Gastrocnemius medialis (tissue), 4 donors: Measurements from ENCODE around the gene KCNT1. TPM values are rescaled to one million over a fixed set of nuclear protein-coding genes. Genes with fewer than 3 reads are reported as not detected.
A peak's percentile ranks its signal among the peaks of the same experiment; 100 is the strongest.

Experiments used
- ATAC-seq, 2 donors: fragments of 150-250 bp; one replicate each; pipeline ENCODE4 v1.9.1; 2016
- DNase-seq, 2 donors: peaks; one replicate each; pipeline ENCODE4 v3.0.0-alpha.2; 2019
- H3K27ac ChIP-seq, 4 donors: fragments of 200-600 bp; sonication (generic); 1 replicate in 1 of 4; 2 replicates in 3 of 4; pipeline ENCODE4 v1.5.1; 2016 to 2018; ENCODE audit warnings: mild to moderate bottlenecking in 2 of 4, moderate library complexity in 1 of 4
- H3K27me3 ChIP-seq, 3 donors: fragments of 200-600 bp; sonication (generic) in 2 of 3; 1 replicate in 1 of 3; 2 replicates in 2 of 3; pipeline versions ENCODE4 v1.5.1 to v1.6.0; 2016 to 2019; ENCODE audit warnings: mild to moderate bottlenecking in 1 of 3, moderate library complexity in 1 of 3
- H3K36me3 ChIP-seq, 2 donors: fragments of 200-600 bp; sonication (generic) in 1 of 2; one replicate each; pipeline ENCODE4 v1.5.1; 2017 to 2018
- H3K4me1 ChIP-seq, 2 donors: fragments of 200-600 bp; sonication (generic) in 1 of 2; one replicate each; pipeline ENCODE4 v1.5.1; 2016 to 2017; ENCODE audit warnings: mild to moderate bottlenecking in 2 of 2
- H3K4me3 ChIP-seq, 4 donors: fragments of 200-600 bp; sonication (generic) in 3 of 4; 1 replicate in 1 of 4; 2 replicates in 3 of 4; pipeline ENCODE4 v1.5.1; 2016 to 2019; ENCODE audit warnings: mild to moderate bottlenecking in 2 of 4
- H3K9me3 ChIP-seq, 3 donors: fragments of 200-600 bp; sonication (generic) in 2 of 3; 1 replicate in 1 of 3; 2 replicates in 2 of 3; pipeline ENCODE4 v1.5.1; 2016 to 2019
- POLR2A ChIP-seq, 2 donors: fragments of 450-650 bp; IDR thresholded peaks; one replicate each; pipeline ENCODE4 v1.6.1; 2017; ENCODE audit warnings: antibody characterized with exemption in 2 of 2, mild to moderate bottlenecking in 2 of 2, moderate library complexity in 2 of 2
- in situ Hi-C, 4 donors: fragments of 200-750 bp; cut with MboI; loops; one replicate each; pipeline versions ENCODE4 v1.15.0 to v1.8.0; 2017; ENCODE audit warnings: low sequenced_read_pairs in 4 of 4
- intact Hi-C: fragments of 100-400 bp; cut with DNase I; formaldehyde crosslinking; loops from one replicate; pipeline ENCODE4 v1.15.1; 2023; ENCODE audit warnings: low total_unique reads
- total RNA-seq, 4 donors: library from RNA; depleted of rRNA; stranded (reverse); fragments of >200 nt; gene quantifications; one replicate each; pipeline versions ENCODE4 v1.1.0 to v1.2.3, GENCODE V29; 2016
- TF ChIP-seq, protein P1 (sequence below), 5 experiments: fragments of 450-650 bp in 3 of 5; fragments of 200-600 bp in 2 of 5; sonication (generic) in 2 of 5; IDR thresholded peaks in 4 of 5; conservative IDR thresholded peaks in 1 of 5; 1 replicate in 4 of 5; 2 replicates in 1 of 5; pipeline ENCODE4 v1.5.1; 2016 to 2019; ENCODE audit warnings: antibody characterized with exemption in 5 of 5, mild to moderate bottlenecking in 3 of 5, moderate library complexity in 3 of 5

The KCNT1 gene
- total RNA-seq, 4 donors from 2014 or later: 2.3 to 8.7 (median 5.3) TPM

DNA sequence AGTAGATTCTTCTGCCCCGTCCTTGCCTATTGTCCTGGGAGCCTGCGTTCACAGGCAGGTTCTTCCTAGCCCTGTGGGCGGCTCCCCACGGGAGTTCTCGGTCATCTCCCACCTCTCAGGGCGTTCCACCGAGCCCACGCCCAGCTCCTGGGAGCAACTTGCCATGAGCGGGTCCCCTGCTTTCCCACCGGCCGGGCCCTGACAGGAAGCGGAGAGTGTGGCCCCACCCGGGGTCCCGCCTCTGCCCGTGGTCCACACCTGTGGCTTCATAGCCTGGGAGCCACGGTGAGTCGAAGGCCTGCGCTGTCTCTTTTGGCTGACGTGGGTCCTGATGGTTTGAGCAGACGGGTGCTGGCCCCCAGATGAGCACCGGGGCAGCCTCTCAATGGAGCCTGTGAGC lies 43.2 kb downstream of the KCNT1 start:
- DNase-seq (no peak), ATAC-seq (no peak)
- in situ Hi-C loops: no loop called here
- H3K27me3 ChIP-seq: no peaks in the 10 kb centered on the region
- intact Hi-C loops: no loop called here
- peak overlapping the region in 3 of 4 donors; percentile 32 to 41 (median 40) for H3K4me3 ChIP-seq
- no peaks in the 10 kb centered on the region for H3K9me3 ChIP-seq
- H3K27ac ChIP-seq: peak overlapping the region; percentile 74 to 92 (median 86)
- H3K4me1 ChIP-seq: peaks cover 36 to 42% of the 10 kb centered on the region in 2 donors
- TF ChIP-seq, protein P1, sequence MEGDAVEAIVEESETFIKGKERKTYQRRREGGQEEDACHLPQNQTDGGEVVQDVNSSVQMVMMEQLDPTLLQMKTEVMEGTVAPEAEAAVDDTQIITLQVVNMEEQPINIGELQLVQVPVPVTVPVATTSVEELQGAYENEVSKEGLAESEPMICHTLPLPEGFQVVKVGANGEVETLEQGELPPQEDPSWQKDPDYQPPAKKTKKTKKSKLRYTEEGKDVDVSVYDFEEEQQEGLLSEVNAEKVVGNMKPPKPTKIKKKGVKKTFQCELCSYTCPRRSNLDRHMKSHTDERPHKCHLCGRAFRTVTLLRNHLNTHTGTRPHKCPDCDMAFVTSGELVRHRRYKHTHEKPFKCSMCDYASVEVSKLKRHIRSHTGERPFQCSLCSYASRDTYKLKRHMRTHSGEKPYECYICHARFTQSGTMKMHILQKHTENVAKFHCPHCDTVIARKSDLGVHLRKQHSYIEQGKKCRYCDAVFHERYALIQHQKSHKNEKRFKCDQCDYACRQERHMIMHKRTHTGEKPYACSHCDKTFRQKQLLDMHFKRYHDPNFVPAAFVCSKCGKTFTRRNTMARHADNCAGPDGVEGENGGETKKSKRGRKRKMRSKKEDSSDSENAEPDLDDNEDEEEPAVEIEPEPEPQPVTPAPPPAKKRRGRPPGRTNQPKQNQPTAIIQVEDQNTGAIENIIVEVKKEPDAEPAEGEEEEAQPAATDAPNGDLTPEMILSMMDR (IDR thresholded peaks at IDR 0.05 in 4 of 5, conservative IDR thresholded peaks at IDR 0.05 in 1 of 5): no peak
- TF ChIP-seq POLR2A (IDR thresholded peaks at IDR 0.05): no peak
- H3K36me3 ChIP-seq: no peaks in the 10 kb centered on the region

DNA sequence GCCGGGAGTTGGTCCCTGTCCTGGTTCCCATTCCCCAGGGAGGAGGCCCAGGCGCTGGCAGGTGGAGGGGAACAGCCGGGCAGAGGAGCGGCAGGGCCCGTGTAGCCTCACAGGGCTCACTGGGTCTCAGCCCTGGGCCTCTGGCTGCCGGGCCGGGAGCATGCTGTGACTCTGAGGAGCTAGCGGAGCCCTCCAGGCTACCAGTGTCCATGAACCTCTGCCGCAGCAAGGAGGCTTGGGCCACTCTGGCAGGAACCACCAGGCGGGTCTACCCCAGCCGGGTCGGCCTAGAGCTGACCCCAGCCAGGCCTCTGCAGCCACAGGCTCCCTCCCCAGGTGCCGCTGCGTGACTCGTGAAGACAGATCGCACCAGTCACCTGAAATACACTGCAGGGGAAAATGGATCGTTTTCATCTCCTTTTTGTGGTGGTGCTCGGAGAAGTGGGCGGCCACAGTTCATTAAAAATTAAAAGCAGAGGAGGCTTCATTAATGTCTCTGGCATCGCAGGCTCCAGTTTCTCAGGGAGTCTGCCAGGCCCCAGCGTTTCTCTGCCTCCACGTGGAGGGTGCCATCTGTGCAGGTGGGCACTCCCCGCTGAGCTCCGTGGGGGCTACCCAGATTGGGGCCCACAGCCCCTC lies 43.8 kb downstream of the KCNT1 start:
- ATAC-seq (no peak), DNase-seq (no peak)
- Histone ChIP-seq H3K4me1 (peaks cover 36 to 42% of the 10 kb centered on the region in 2 donors), H3K4me3 (no peak overlapping the region), H3K27ac (peak overlapping the region; percentile 74 to 92 (median 86)), H3K9me3 (no peaks in the 10 kb centered on the region), H3K27me3 (no peaks in the 10 kb centered on the region), H3K36me3 (no peaks in the 10 kb centered on the region)
- no peak for TF ChIP-seq POLR2A (IDR thresholded peaks at IDR 0.05)
- TF ChIP-seq, protein P1 (IDR thresholded peaks at IDR 0.05 in 4 of 5, conservative IDR thresholded peaks at IDR 0.05 in 1 of 5): no peak
- intact Hi-C loops: no loop called here
- in situ Hi-C loops: no loop called here

DNA sequence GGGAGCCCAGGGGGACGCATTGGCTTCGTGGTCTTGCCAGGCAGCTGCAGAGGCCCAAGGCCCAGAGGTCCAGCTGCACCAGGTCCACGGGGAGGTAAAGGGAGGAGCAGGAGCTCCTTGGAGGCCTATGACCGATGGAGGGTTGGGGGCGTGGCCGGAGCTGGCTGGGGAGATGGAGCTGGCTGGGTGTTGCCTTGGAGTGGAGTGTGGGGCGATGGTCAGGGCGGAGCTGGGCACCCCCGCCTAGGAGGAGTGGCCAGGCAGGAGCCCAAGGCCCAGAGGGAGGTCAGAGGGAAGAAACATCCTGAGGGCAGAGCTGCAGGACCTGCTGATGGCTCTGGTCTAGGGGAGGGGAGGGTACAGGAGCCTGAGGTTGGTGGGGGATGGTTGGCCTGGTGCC lies 44.6 kb downstream of the KCNT1 start:
- in situ Hi-C loops: no loop called here
- intact Hi-C loops: no loop called here
- Histone ChIP-seq H3K9me3 (no peaks in the 10 kb centered on the region), H3K27ac (no peak overlapping the region), H3K27me3 (no peaks in the 10 kb centered on the region), H3K4me1 (peaks cover 36 to 37% of the 10 kb centered on the region in 2 donors), H3K4me3 (no peak overlapping the region), H3K36me3 (no peaks in the 10 kb centered on the region)
- DNase-seq (no peak), ATAC-seq (no peak)
- TF ChIP-seq, protein P1 (IDR thresholded peaks at IDR 0.05 in 4 of 5, conservative IDR thresholded peaks at IDR 0.05 in 1 of 5): no peak
- no peak for TF ChIP-seq POLR2A (IDR thresholded peaks at IDR 0.05)

DNA sequence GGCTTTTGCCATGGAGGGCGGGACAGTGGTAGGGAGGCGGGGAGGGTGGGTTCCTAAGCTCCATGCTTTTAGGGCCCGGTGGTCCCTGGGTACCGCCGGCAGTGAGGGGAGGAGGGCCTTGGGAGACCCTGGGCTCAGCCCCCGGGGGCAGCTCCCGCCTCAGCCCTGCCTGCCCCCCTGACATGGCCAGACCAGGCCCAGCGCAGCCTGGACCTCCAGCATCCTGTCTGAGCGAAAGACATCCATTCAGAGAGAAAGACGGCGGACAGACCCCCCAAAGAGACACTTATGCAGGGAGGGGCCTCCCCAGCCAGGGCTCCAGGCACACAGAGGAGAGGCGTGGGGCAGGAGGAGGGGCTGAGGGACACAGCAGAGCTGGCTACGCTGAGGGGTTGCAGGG lies 45.3 kb downstream of the KCNT1 start:
- Histone ChIP-seq H3K27me3 (no peaks in the 10 kb centered on the region), H3K36me3 (no peaks in the 10 kb centered on the region), H3K9me3 (no peaks in the 10 kb centered on the region), H3K4me3 (no peak overlapping the region), H3K27ac (no peak overlapping the region), H3K4me1 (peaks cover 36 to 37% of the 10 kb centered on the region in 2 donors)
- DNase-seq: no peak
- ATAC-seq: no peak
- no peak for TF ChIP-seq POLR2A (IDR thresholded peaks at IDR 0.05)
- TF ChIP-seq, protein P1 (IDR thresholded peaks at IDR 0.05 in 4 of 5, conservative IDR thresholded peaks at IDR 0.05 in 1 of 5): no peak
- intact Hi-C loops: no loop called here
- in situ Hi-C loops: no loop called here

DNA sequence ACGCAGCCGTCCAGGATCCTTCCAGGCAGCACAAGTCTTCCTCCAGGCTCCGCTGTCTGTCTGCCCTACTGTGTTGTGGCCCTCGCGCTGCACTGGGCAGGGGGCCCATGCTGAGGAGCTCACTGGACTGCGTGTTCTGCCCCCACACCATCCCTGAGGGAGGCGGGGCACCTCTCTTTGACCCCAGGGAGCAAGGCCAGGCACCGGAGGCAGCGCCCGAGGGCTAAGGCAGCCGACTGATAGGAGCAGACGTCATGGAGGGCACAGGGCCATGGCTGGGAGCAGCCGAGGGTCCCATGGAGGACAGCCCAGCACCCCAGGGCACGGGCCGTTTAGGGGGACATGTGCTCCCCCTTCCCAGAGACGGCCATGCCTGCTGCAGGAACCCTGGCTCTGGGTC lies 46.7 kb downstream of the KCNT1 start:
- no peaks in the 10 kb centered on the region for H3K9me3 ChIP-seq
- no peak overlapping the region for H3K4me3 ChIP-seq
- H3K36me3 ChIP-seq: no peaks in the 10 kb centered on the region
- DNase-seq (no peak), ATAC-seq (no peak)
- no peaks in the 10 kb centered on the region for H3K27me3 ChIP-seq
- intact Hi-C loops: no loop called here
- no peak for TF ChIP-seq POLR2A (IDR thresholded peaks at IDR 0.05)
- TF ChIP-seq, protein P1 (IDR thresholded peaks at IDR 0.05 in 4 of 5, conservative IDR thresholded peaks at IDR 0.05 in 1 of 5): no peak
- H3K27ac ChIP-seq: peak overlapping the region in 3 of 4 donors; percentile 15 to 61 (median 41)
- peaks cover 32 to 33% of the 10 kb centered on the region in 2 donors for H3K4me1 ChIP-seq
- in situ Hi-C loops: no loop called here
